ENCODE results near the gene MORN3.

- no peak for TF ChIP-seq CTCF (IDR thresholded peaks at IDR 0.05)
- TF ChIP-seq POLR2A (IDR thresholded peaks at IDR 0.05): no peak
Measured at GRCh38 chr12:121717041-121717699, 47.7 kb upstream of the MORN3 start.

All from testis (tissue), 2 donors.